Esophagus (tissue), 2 donors: ENCODE measurements around the gene GNPTG. TPM values are rescaled to one million over a fixed set of nuclear protein-coding genes. Genes with fewer than 3 reads are reported as not detected.

Experiments used
- H3K27ac ChIP-seq, 2 donors: one replicate each; pipeline ENCODE4 v1.5.1; 2013; ENCODE audit warnings: low read depth in 2 of 2, mild to moderate bottlenecking in 2 of 2, inconsistent platforms in 1 of 2, low read length in 1 of 2, moderate library complexity in 1 of 2
- H3K27me3 ChIP-seq, 2 donors: one replicate each; pipeline ENCODE4 v1.6.1; 2013; ENCODE audit warnings: low read length in 2 of 2, control low read depth in 1 of 2, mild to moderate bottlenecking in 1 of 2; ENCODE audit not compliant: insufficient read depth in 2 of 2, control insufficient read depth in 1 of 2
- H3K36me3 ChIP-seq, 2 donors: one replicate each; pipeline ENCODE4 v1.6.1; 2013; ENCODE audit warnings: low read length in 1 of 2; ENCODE audit not compliant: control insufficient read depth in 2 of 2, insufficient read depth in 2 of 2
- H3K4me1 ChIP-seq, 2 donors: one replicate each; pipeline ENCODE4 v1.6.1; 2013; ENCODE audit warnings: low read length in 1 of 2; ENCODE audit not compliant: control insufficient read depth in 2 of 2, insufficient read depth in 2 of 2
- H3K4me3 ChIP-seq, 2 donors: one replicate each; pipeline ENCODE4 v1.5.1; 2013; ENCODE audit warnings: low read length in 2 of 2, mild to moderate bottlenecking in 2 of 2, low read depth in 1 of 2, moderate library complexity in 1 of 2
- H3K9me3 ChIP-seq, 2 donors: one replicate each; pipeline ENCODE4 v1.6.1; 2013; ENCODE audit warnings: mild to moderate bottlenecking in 2 of 2, low read depth in 1 of 2, low read length in 1 of 2, moderate library complexity in 1 of 2; ENCODE audit not compliant: control insufficient read depth in 2 of 2, insufficient read depth in 1 of 2
- WGBS, 2 donors: extraction: QIAGEN DNeasy Blood & Tissue Kit; methylation state at CpG; one replicate each; pipeline ENCODE4 v1.1.7; 2013; 5-methylcytosine and 5-hydroxymethylcytosine counted together
- polyA plus RNA-seq, 2 donors: library from polyadenylated mRNA; stranded (reverse); fragments of 200-250 nt; gene quantifications; one replicate each; pipeline ENCODE4 v1.2.3, GENCODE V29; 2013
- donor health status: healthy with polysubstance abuse.
- donor health status: Bipolar disorder and iron deficiency.

The GNPTG gene
- polyA plus RNA-seq, 2 donors: 33.6 to 39.1 TPM

DNA sequence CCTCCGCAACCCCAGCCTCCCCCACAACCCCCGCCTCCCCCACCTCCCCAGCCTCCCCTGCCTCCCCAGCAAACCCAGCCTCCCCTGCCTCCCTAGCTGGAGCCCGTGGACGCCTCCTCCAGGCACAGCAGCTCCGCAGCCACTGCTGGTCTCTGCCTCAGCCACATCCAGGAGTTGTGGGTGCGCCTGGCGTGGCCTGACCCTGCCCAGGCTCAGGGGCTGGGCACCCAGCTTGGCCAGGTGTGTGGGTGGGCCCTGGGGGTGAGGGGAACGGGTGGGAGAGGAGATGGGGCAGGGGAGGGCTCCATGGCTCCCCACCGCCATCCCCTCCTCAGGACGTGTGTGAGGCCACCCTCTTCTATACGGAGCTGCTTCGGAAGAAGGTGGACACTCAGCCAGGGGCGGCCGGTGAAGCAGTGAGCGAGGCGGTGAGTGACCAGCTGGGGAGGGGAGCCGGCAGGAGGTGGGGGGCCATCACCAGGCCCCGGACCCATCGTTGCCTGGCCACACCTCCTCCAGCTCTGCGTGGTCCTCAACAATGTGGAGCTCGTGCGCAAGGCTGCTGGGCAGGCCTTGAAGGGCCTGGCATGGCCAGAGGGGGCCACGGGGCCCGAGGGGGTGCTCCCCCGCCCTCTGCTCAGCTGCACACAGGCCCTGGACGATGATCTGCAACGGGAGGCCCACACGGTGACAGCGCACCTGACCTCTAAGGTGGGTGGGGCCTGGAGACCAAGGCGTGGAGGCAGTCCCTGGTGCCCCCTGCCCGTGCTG is 5.9 kb upstream of the GNPTG start:
- no peaks in the 10 kb centered on the region for H3K9me3 ChIP-seq
- peaks cover 6 to 24% of the 10 kb centered on the region in 2 donors for H3K4me1 ChIP-seq
- no peaks in the 10 kb centered on the region for H3K27me3 ChIP-seq
- 74 to 75% methylated on average over 25 to 31 of the region's 31 CpGs for WGBS, 2 donors
- peaks cover 0 to 17% of the 10 kb centered on the region in 2 donors for H3K36me3 ChIP-seq
- no peak overlapping the region for H3K4me3 ChIP-seq
- H3K27ac ChIP-seq: no peak overlapping the region

DNA sequence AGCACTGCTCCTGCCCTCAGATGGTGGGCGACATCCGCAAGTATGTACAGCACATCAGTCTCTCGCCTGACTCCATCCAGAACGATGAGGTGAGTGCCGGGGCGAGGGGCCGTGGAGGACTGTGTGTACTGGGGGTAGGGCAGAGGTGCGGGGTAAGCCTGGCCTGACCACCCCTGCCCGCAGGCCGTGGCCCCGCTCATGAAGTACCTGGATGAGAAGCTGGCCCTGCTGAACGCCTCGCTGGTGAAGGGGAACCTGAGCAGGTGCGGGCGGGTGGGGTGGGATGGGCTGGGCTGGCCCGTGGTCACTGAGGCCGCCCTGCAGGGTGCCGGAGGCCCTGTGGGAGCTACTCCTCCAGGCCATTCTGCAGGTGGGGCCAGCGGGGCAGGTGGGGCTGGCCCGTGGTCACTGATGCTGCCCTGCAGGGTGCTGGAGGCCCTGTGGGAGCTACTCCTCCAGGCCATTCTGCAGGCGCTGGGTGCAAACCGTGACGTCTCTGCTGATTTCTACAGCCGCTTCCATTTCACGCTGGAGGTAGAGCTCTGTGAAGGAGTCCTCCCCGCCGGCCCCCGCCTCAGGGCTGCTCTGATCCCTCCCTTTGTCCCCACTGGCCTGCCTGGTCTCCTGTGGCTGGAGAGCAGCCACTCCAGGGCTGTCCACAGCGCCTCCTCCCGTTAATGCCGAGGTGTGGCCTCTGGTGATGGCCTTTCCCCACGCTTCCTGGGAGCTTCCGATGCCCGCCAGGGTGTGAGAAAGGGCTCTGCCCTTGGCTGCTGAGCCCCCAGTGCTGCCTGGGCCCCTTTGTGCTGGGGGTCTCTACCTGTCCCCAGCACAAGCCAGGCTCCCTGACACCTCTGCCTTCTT is 5.1 kb upstream of the GNPTG start:
- Histone ChIP-seq H3K9me3 (no peaks in the 10 kb centered on the region), H3K4me3 (no peak overlapping the region), H3K27me3 (no peaks in the 10 kb centered on the region), H3K4me1 (peaks cover 6 to 27% of the 10 kb centered on the region in 2 donors), H3K27ac (no peak overlapping the region), H3K36me3 (peaks cover 0 to 17% of the 10 kb centered on the region in 2 donors)
- 61 to 67% methylated on average over 34 of the region's 34 CpGs for WGBS, 2 donors

DNA sequence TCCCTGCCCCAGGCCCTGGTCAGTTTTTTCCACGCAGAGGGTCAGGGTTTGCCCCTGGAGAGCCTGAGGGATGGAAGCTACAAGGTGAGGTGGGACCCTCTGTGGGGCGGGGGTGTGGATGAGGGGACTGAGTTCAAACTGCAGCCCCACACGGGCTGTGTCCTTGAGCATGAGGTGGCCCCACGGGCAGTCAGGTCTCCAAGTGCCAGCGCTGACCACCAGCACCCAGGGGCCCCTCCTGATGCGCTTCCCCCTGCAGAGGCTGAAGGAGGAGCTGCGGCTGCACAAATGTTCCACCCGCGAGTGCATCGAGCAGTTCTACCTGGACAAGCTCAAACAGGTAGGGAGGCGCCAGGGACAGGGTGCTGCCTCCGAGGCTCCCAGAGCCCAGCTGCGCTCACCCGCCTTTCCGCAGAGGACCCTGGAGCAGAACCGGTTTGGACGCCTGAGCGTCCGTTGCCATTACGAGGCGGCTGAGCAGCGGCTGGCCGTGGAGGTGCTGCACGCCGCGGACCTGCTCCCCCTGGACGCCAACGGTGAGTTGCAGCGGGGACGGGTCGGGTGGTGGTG is 4.4 kb upstream of the GNPTG start:
- Histone ChIP-seq H3K36me3 (peaks cover 0 to 17% of the 10 kb centered on the region in 2 donors), H3K9me3 (no peaks in the 10 kb centered on the region), H3K4me1 (peaks cover 2 to 26% of the 10 kb centered on the region in 2 donors), H3K27me3 (no peaks in the 10 kb centered on the region), H3K27ac (peak overlapping the region in 1 of 2 donors; percentile 11), H3K4me3 (no peak overlapping the region)
- 56 to 68% methylated on average over 31 of the region's 31 CpGs for WGBS, 2 donors

- H3K27ac ChIP-seq: peak overlapping the region in 1 of 2 donors; percentile 11
- no peaks in the 10 kb centered on the region for H3K9me3 ChIP-seq
- peaks cover 2 to 25% of the 10 kb centered on the region in 2 donors for H3K4me1 ChIP-seq
- peaks cover 0 to 17% of the 10 kb centered on the region in 2 donors for H3K36me3 ChIP-seq
- no peaks in the 10 kb centered on the region for H3K27me3 ChIP-seq
- 72 to 82% methylated on average over 29 of the region's 29 CpGs for WGBS, 2 donors
- H3K4me3 ChIP-seq: no peak overlapping the region
Observed at GRCh38 chr16:1347962-1348361, 3.8 kb upstream of the GNPTG start.

GRCh38 chr16:1348441-1348840 is 3.3 kb upstream of the GNPTG start:
- no peak overlapping the region for H3K4me3 ChIP-seq
- H3K4me1 ChIP-seq: peaks cover under 1 to 22% of the 10 kb centered on the region in 2 donors
- no peaks in the 10 kb centered on the region for H3K9me3 ChIP-seq
- no peak overlapping the region for H3K27ac ChIP-seq
- no peaks in the 10 kb centered on the region for H3K27me3 ChIP-seq
- H3K36me3 ChIP-seq: peaks cover 0 to 17% of the 10 kb centered on the region in 2 donors
- 91 to 93% methylated on average over 15 of the region's 15 CpGs for WGBS, 2 donors

DNA sequence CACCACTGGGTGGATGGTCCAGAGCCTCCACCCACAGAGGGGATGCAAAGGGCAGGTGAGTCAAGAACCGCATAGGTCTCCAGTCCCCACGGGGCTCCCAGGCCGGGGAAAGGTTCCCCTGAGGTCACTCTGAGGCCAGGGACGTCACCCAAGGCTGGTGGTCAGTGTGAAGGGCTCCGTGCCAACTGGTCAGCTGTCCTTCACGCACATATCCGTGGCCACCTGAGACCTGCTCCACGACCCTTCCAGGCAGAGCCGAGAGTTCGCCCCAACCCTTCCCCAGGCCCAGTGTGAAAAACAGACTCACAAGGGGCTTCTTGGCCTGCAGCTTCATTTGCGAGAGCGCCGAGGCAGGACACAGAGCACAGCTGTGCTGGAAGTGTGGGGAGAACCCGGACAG is 2.8 kb upstream of the GNPTG start:
- Histone ChIP-seq H3K27ac (no peak overlapping the region), H3K9me3 (no peaks in the 10 kb centered on the region), H3K36me3 (peaks cover 0 to 17% of the 10 kb centered on the region in 2 donors), H3K4me1 (peaks cover 0 to 22% of the 10 kb centered on the region in 2 donors), H3K4me3 (no peak overlapping the region), H3K27me3 (no peaks in the 10 kb centered on the region)
- 80 to 82% methylated on average over 14 of the region's 14 CpGs for WGBS, 2 donors

GRCh38 chr16:1349351-1349750 is 2.4 kb upstream of the GNPTG start:
- H3K4me1 ChIP-seq: peaks cover 0 to 22% of the 10 kb centered on the region in 2 donors
- no peak overlapping the region for H3K27ac ChIP-seq

DNA sequence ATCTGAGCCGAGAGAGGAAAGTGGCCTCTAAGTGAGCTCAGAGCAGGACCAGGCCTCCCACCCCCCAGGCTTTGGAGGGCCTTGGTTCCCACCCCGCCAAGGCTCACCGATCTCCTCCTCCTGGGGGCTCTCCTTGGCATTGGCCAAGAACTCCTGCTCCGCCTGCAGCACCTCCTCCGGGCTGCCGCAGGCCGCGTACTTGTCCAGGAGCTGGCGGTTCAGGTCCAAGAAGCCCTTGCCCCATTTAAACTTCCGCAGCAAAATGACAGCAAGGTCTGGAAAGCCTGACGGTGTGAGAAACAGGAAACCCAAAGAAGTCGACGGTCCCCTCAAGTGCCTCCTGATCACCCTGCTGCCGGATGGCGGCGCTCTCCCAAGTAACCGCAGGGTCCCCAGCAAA is 1.8 kb upstream of the GNPTG start:
- Histone ChIP-seq H3K27ac (no peak overlapping the region), H3K4me1 (peaks cover 0 to 22% of the 10 kb centered on the region in 2 donors), H3K4me3 (no peak overlapping the region), H3K36me3 (peaks cover 0 to 17% of the 10 kb centered on the region in 2 donors), H3K9me3 (no peaks in the 10 kb centered on the region), H3K27me3 (no peaks in the 10 kb centered on the region)
- WGBS, 2 donors: 91 to 93% methylated on average over 13 to 17 of the region's 17 CpGs

More at GRCh38 chr16:1349351-1349750, 2.4 kb upstream of the GNPTG start:
- H3K9me3 ChIP-seq: no peaks in the 10 kb centered on the region
- peaks cover 0 to 17% of the 10 kb centered on the region in 2 donors for H3K36me3 ChIP-seq
- WGBS, 2 donors: 85 to 89% methylated on average over 16 of the region's 16 CpGs
- H3K4me3 ChIP-seq: no peak overlapping the region
- no peaks in the 10 kb centered on the region for H3K27me3 ChIP-seq

DNA sequence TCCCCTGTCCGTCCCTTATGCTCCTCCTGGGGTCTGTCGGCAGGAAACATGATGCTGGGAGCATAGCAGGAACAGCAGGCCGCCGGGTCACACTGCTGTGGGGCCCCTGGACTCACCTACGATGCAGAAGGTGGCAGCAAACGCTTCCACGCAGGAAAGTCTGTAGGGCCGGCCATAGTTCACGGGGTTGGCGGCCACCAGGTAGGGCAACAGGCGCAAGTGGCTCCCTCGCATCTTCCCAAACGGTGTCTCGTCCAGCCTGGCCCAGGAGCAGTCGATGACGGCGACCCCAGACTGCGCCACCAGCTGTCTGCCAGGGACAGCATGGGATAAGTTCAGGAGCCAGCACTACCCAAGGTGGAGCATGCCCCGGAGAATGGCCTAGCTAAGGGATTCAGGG is 1.0 kb upstream of the GNPTG start:
- no peak overlapping the region for H3K27ac ChIP-seq
- 71 to 80% methylated on average over 19 of the region's 19 CpGs for WGBS, 2 donors
- peak overlapping the region; percentile 78 to 83 for H3K4me3 ChIP-seq

More for the DNA sequence above, 1.0 kb upstream of the GNPTG start:
- Histone ChIP-seq H3K9me3 (no peaks in the 10 kb centered on the region), H3K36me3 (peaks cover 0 to 17% of the 10 kb centered on the region in 2 donors), H3K27me3 (no peaks in the 10 kb centered on the region), H3K4me1 (peaks cover 0 to 22% of the 10 kb centered on the region in 2 donors)
